HUDEP-2 (cell line): ENCODE results near the gene RICTOR.

Experiments
- DNase-seq, 76 experiments: peaks; one replicate each; lab custom pipeline; 2025; ENCODE audit not compliant: unreplicated experiment in 76 of 76; lab: John Stamatoyannopoulos, UW

The RICTOR gene

DNA sequence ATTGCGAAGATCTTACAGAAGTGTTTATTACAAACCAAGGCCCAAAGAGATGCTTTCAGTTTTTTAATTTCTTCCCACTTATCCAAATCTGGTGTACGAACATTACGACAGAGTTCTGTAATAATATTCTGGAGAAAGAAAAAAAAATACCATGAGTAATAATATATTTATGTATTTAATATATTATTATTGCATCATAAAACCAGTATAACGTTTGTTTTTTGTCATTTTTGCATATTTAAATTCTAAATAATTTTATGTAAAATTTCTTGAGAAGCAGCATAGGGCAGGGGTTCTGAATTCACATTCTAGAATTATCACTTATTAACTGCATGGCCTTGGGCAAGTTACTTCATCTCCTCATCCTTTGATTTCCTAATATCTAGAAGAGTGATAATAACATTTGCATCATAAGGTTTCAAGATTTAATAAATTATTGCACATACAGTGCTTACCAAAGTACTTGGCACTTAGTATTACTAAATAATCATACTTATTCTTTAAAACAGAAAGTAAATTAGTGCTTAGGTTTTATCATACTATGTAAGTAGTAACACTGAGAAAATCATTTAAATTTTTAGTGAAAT is 120.7 kb downstream of the RICTOR start:
- DNase-seq: no peak

GRCh38 chr5:38948501-38948900 is 125.7 kb downstream of the RICTOR start:
- no peak for DNase-seq

GRCh38 chr5:38944282-38944681 is 129.9 kb downstream of the RICTOR start:
- DNase-seq: no peak

DNA sequence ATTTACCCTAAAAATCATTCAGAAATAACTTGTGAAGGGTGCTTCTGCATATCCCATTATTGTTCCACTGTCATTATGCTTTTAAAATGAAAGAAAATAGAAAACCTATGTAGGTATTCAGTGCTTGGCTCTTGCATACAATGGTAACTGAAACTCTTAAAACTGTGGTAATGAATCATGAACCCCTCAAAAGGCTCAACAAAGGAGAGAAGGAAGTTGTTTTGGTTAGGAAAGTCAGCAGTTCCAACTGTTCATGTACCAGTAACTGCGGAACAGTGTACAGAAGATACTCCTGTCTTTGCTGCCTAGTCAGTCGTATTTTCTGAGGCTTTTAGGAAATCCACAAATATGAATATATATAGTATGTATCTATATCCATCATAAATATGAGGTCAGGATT is 132.3 kb downstream of the RICTOR start:
- no peak for DNase-seq

DNA sequence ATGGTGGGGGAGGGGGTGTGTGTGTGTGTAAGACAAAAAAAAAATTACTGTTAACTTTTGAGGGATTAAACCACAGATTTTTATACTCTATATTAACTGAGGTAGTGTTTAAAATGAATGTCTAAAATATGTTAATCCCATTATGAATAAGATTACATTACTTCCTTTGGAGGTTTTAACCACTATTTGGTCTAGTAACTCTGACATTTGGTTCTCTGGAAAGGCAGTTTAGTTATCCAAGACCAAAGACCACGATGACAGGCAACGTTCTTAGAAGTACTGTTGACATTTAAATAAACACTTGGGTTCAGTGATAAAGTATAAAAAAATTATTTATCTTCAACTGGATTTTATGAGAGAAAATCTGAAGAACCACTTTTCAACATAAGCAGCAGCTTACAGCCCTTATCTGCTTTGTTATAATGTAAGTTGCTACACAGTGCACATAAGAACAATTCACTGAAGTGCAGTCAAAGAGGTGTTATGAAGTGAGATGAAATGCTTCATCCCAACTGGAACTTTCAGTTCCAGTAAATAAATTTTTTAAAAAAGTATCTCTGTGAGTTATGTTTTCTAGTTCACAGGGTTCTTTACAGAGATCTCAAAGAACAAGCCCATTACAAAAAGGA is 133.9 kb downstream of the RICTOR start:
- no peak for DNase-seq

DNA sequence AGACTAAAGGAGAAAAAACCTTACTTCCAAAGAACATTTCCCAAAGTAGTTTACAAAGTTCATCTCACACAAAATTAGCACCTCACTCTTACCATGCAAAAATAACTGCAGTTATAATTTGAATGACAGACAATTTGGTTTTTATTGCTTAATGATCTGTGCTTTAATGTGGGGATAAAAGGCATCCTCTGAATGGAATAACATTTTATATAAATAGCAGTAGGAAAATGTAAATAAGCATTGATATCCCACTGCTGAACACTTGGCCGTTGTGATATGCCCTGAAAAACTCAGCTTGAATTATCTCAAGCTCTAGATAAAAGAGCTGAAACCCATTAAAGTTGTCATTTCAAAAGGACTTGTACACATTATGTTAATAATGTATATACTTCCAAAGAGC is 135.2 kb downstream of the RICTOR start:
- DNase-seq: no peak

DNA sequence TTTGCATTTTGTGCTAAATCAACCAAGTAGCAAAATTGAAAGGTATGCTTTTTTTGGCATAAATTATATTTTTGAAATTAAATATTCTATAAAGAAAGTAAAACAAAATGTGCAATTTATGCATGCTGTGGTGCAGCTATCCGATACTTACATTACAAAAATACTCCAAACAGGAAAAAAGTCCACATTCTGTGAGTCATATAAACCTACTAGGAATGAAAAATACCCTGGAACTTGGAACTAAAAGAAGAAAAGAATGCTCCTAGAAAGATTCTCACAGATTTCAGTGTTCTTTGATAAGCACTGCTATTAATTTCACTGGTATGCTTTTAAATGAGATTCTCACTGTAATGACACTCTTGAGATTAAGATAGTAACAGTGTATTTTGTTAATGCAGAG is 135.8 kb downstream of the RICTOR start:
- DNase-seq: no peak

DNA sequence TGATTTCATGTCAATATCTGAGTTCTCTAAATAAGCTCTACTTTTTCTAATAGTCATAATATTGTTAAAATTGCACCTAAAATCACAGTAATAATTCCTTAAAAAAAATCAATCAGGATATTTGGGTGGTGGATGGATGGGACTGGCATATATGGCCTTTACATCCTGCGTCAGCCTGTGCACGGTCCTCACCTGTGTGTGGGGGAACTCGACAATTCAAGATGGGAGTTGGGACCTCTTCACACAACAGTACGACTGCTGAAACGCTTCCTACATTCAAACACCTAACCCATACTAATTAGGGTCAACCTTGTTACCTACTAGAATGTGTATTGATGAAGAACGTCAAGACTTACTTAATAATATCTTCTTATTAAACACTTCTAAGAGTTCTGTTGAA is 137.9 kb downstream of the RICTOR start:
- DNase-seq: no peak

DNA sequence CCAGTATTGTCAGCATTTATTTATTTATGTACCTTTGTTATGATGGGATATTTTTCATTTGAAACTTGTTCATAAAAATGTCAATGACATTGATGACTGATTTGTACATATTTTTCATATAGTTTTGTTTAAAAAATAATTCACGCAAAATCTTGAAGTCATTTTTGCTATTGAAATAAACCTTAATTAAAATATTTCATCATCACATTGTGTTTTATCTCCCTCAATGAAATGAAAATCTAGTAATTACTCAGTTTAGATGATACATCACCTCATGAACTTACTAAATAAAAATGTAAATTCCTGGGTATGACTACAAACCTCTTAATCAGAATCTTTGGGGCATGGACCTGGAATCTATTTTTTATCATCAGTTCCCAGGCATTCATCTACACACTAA is 138.8 kb downstream of the RICTOR start:
- no peak for DNase-seq

GRCh38 chr5:38932854-38933408 is 141.3 kb downstream of the RICTOR start:
- peak in 2 of 76 experiments; percentile 8 to 13 for DNase-seq

DNA sequence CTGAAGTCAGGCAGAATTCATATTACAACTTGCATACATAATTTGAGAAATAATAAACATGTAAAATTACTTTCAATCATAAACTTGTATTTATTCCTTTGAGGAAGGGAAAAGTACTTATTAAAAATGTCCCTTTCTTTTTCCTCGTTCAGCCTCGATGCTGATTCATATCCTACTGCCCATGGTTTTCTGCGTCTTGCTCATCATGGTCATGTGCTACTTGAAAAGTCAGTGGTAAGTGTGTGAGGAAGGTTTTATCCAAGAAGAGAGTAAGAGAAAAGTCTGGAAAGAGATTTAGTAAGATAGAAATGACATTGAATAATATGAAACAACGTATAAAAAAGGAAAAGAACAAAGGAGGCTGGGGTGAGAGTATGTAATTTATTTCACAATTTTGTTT is 142.5 kb downstream of the RICTOR start:
- no peak for DNase-seq

- no peak for DNase-seq
Observed at GRCh38 chr5:38929838-38930237, 144.4 kb downstream of the RICTOR start.

DNA sequence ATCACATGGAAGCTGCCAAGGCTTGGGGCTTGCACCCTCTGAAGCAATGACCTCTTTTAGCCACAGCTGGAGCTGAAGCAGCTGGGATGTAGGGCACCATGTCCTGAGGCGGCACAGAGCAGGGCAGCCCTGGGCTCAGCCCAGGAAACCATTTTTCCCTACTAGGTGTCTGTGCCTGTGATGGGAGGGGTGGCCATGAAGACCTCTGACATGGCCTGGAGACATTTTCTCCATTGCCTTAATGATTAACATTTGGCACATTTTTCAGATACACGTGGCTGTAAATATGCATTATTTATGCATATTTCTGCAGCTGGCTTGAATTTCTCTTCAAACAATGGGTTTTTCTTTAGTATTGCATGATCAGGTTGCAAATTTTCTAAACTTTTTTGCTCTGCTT is 146.7 kb downstream of the RICTOR start:
- no peak for DNase-seq

GRCh38 chr5:38926121-38926520 is 148.1 kb downstream of the RICTOR start:
- DNase-seq: no peak

DNA sequence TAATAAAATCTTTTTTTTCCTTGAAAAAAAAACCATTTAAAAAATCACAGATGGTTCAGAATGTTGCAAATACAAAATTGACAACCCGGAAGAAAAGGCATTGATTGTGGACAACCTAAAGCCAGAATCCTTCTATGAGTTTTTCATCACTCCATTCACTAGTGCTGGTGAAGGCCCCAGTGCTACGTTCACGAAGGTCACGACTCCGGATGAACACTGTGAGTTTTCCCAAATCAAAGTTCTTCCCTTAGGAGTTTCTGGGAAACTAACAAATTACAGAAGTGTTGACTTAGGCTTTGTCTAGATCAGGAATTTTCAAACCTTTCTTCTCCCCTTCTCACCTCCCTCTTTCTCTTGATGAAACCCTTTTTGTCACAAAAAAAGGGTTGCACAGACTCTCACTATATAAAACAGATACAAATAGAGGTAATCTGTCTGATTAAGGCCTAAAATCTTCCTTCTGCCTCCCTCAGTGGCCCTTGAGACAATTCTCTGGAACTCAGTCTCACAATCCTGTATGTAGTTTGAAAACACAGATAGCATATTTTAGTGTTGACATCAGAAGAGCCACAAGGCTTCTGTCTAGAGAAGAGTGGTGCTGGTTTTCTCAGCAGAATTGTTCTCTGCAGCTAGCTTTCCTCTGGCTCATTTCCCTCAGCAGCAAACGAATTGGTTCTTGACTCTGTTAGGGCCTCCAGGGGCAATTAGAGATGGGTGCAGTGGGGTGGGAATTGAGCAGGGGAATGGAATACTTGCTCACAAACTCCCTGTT is 148.9 kb downstream of the RICTOR start:
- no peak for DNase-seq

- no peak for DNase-seq
Observed at GRCh38 chr5:38923661-38924451, 150.3 kb downstream of the RICTOR start.

DNA sequence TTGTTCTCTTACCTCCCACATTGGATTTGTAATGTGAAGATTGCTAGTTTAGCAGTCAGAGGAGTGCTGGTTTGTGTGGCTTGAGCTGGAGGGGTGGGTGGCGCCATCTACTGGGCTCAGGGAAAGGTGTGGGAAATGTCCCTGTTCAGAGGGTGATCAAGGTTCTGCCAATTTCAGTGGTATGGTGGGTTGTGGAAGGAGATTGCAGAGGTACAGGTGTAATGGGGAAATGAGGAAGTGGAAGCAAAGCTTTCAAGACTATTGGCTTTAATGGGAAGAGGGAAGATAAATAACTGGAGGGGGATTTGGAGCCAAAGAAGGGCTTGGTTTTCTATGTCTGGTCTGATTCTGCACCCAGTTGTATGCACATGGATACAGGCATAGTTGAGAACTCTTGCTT is 152.0 kb downstream of the RICTOR start:
- DNase-seq: peak in 24 of 76 experiments; percentile 0 to 51 (median 16)

GRCh38 chr5:38921174-38921573 is 153.0 kb downstream of the RICTOR start:
- DNase-seq: peak in 1 of 76 experiments; percentile 3

DNA sequence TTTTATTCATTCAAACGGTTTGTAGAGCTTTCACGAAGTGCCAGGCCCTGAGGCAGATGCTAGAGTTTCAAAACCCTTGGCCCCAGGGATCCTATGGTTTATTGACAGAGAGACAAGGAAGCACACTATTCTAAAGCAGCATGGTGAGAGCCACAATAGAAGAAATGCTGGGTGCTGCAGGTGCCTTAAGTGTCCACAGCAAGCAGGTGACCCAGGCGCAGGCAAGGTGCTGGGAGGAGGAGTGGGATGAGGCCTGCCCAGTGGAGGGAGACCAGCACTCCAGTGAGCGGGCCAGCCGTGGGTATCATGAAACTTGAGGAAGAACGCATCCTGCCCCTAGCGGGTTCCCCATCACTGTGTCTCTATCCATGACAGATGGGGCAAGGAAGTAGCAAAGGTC is 157.4 kb downstream of the RICTOR start:
- no peak for DNase-seq

- DNase-seq: no peak
Observed at GRCh38 chr5:38913714-38914113, 160.5 kb downstream of the RICTOR start.

DNA sequence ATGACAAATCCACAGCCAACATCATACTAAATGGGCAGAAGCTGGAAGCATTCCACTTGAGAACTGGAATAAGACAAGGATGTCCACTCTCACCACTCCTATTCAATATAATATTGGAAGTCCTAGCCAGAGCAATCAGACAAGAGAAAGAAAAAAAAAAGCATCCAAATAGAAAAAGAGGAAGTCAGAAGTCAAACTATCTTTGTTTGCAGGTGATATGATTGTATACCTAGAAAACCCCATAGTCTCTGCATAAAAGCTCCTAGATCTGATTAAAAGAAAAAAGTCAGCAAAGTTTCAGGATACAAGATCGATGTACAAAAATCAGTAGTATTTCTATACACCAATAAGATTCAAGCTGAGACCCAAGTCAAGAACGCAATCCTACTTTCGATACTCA is 162.3 kb downstream of the RICTOR start:
- no peak for DNase-seq
